AG04450 (cell line): ENCODE data around the gene CWC22. TPM values are rescaled to one million over a fixed set of nuclear protein-coding genes. Genes with fewer than 3 reads are reported as not detected.
A peak's percentile ranks its signal among the peaks of the same experiment; 100 is the strongest.

Experiments
- CTCF ChIA-PET: fragments of 300-600, 350-600 bp; formaldehyde crosslinking; extraction: SDS; loops from one replicate; lab custom pipeline; 2022; ENCODE audit warnings: antibody characterized with exemption, inconsistent platforms; lab: Charles Lee
- POLR2A ChIA-PET: fragments of 350-600 bp; formaldehyde crosslinking; extraction: SDS; loops from one replicate; lab custom pipeline; 2021; ENCODE audit warnings: antibody characterized with exemption, inconsistent platforms; lab: Yijun Ruan, JAX
- DNase-seq: peaks from one replicate; pipeline ENCODE4 v3.0.0-alpha.2; 2011; ENCODE audit warnings: low read depth, low spot score
- H3K27ac ChIP-seq: one replicate; pipeline ENCODE4 v1.5.1; 2012; ENCODE audit warnings: low read depth, low read length, control low read depth
- H3K27me3 ChIP-seq: one replicate; pipeline ENCODE4 v1.6.0; 2012; ENCODE audit warnings: low read length; ENCODE audit not compliant: control insufficient read depth, insufficient read depth
- H3K4me3 ChIP-seq: 2 replicates; pipeline ENCODE4 v1.5.1; 2011; ENCODE audit warnings: mild to moderate bottlenecking, low read depth, low read length, control low read depth
- H3K9me3 ChIP-seq: 2 replicates; pipeline ENCODE4 v1.5.1; 2012; ENCODE audit warnings: low read length; ENCODE audit not compliant: control insufficient read depth, insufficient read depth
- polyA plus RNA-seq: library from polyadenylated mRNA; depleted of rRNA; stranded (reverse); fragments of >200 nt; gene quantifications from 2 replicates; pipeline ENCODE4 v1.2.3, GENCODE V29; 2011
- TF ChIP-seq, protein P1 (sequence below): IDR thresholded peaks from 2 replicates; pipeline ENCODE4 v1.5.1; 2011; ENCODE audit warnings: low read depth, low read length, control low read depth, inconsistent platforms

The CWC22 gene
- polyA plus RNA-seq, 1 experiment: 6.0 TPM

DNA sequence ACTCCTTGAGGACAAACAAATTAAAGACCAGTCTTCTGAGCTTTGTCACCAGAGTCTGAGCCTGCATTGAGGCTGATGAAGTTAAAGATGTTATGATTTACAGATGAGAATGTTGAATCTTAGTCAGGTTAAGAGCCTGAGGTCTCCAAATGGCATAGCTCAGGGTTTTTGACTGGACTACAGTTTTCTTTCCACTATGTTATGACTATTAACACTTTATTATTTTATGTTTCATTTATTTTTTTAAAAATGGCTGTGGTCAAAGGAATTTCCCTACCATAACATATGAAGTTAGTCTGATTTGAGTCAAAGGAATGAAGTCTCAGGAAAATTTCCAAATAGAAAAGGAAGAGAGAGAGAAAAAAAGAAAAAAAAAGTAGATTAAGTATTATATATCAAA, 39.7 kb upstream of the CWC22 start:
- no peaks in the 10 kb centered on the region for H3K9me3 ChIP-seq
- no peak overlapping the region for H3K27ac ChIP-seq
- no peak for DNase-seq
- H3K27me3 ChIP-seq: no peaks in the 10 kb centered on the region
- TF ChIP-seq, protein P1, sequence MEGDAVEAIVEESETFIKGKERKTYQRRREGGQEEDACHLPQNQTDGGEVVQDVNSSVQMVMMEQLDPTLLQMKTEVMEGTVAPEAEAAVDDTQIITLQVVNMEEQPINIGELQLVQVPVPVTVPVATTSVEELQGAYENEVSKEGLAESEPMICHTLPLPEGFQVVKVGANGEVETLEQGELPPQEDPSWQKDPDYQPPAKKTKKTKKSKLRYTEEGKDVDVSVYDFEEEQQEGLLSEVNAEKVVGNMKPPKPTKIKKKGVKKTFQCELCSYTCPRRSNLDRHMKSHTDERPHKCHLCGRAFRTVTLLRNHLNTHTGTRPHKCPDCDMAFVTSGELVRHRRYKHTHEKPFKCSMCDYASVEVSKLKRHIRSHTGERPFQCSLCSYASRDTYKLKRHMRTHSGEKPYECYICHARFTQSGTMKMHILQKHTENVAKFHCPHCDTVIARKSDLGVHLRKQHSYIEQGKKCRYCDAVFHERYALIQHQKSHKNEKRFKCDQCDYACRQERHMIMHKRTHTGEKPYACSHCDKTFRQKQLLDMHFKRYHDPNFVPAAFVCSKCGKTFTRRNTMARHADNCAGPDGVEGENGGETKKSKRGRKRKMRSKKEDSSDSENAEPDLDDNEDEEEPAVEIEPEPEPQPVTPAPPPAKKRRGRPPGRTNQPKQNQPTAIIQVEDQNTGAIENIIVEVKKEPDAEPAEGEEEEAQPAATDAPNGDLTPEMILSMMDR: no peak
- no peak overlapping the region for H3K4me3 ChIP-seq
- CTCF ChIA-PET: no interaction called here
- POLR2A ChIA-PET: no interaction called here

DNA sequence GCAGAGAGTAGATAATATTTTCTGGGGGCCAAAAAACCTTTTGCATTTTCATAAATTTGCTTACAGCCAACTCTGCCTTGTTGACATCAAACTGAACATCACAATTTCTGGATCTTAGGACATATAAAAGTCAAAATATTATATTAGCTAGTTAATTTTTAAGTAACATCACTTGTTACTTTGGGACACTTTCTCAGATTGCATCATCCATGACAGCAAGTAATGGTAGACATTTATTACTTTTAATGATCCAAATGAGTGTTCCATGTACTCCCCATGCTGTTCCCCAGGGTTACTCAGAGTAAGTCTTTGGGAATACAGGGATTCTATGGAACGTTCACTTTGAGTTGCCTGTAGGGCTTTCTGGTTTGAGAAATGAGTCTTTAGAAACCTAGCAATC, 39.1 kb upstream of the CWC22 start:
- Histone ChIP-seq H3K4me3 (no peak overlapping the region), H3K9me3 (no peaks in the 10 kb centered on the region), H3K27ac (no peak overlapping the region), H3K27me3 (no peaks in the 10 kb centered on the region)
- no peak for DNase-seq
- ChIA-PET CTCF (interaction anchor here (0.5 kb wide), 1 partner anchor 599 kb away, joined by 3 read pairs; no protein-coding TSS in a partner anchor), POLR2A (no interaction called here)
- TF ChIP-seq, protein P1: no peak

GRCh38 chr2:180040146-180040925, 33.2 kb upstream of the CWC22 start:
- DNase-seq: peak; percentile 86
- POLR2A ChIA-PET: no interaction called here
- CTCF ChIA-PET: interaction anchor here (0.9 to 1.2 kb wide), 3 partner anchors 24 to 36 kb away, joined by 3 to 6 read pairs (median 3); no protein-coding TSS in a partner anchor

DNA sequence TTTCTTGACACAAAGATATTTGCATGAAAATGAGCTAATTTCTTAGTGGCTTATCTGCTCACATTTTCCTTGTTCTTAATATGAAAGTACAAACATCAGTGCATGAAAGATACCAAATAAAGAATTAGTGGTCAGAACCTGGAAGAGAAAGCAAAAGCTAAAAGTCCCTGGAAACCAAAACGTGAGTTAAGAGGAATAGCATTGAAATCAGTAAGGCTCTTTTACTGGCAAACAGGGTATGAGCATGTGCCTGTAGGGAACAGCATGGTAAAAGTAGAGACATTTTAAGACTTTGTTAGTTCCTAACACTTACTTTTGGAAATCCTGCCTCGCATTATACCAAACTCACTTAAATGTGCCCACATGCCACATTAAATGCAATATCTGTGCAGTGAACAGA, 31.9 kb upstream of the CWC22 start:
- DNase-seq: no peak
- no peaks in the 10 kb centered on the region for H3K27me3 ChIP-seq
- H3K4me3 ChIP-seq: no peak overlapping the region
- POLR2A ChIA-PET: no interaction called here
- CTCF ChIA-PET: interaction anchor here (0.9 to 1.2 kb wide), 2 partner anchors 23 to 37 kb away, joined by 3 read pairs; no protein-coding TSS in a partner anchor
- no peaks in the 10 kb centered on the region for H3K9me3 ChIP-seq
- TF ChIP-seq, protein P1: no peak
- no peak overlapping the region for H3K27ac ChIP-seq

More at GRCh38 chr2:180040146-180040925, 33.2 kb upstream of the CWC22 start:
- TF ChIP-seq, protein P1: peak; percentile 51
- Histone ChIP-seq H3K4me3 (no peak overlapping the region), H3K27me3 (no peaks in the 10 kb centered on the region), H3K9me3 (no peaks in the 10 kb centered on the region), H3K27ac (no peak overlapping the region)
